GM21528 (cell line): ENCODE results near the gene SMTN.
"Not testable (repeated sequence)": the region's sequence is repeated elsewhere in the genome, so short reads cannot be mapped to it uniquely, and the experiment has no call there.

Experiments used
- ATAC-seq: cut with Tn5 transposase; IDR thresholded peaks from one replicate; pipeline ENCODE4 v1.9.1; 2021; ENCODE audit warnings: mild to moderate bottlenecking, moderate library complexity; ENCODE audit not compliant: unreplicated experiment, low FRiP score

SMTN gene

GRCh38 chr22:31089160-31090100 is 8.3 kb downstream of the SMTN start:
- no peak for ATAC-seq

- no peak for ATAC-seq
These were observed 9.3 kb downstream of the SMTN start for GRCh38 chr22:31090217-31091085.

- no peak for ATAC-seq
These were observed 10.2 kb downstream of the SMTN start for GRCh38 chr22:31091106-31091975.

GRCh38 chr22:31092161-31092560 is 11.0 kb downstream of the SMTN start:
- ATAC-seq = no peak

GRCh38 chr22:31093086-31093850 is 12.2 kb downstream of the SMTN start:
- no peak for ATAC-seq

GRCh38 chr22:31094021-31094551 is 13.0 kb downstream of the SMTN start:
- no peak for ATAC-seq

- no peak for ATAC-seq
These were observed 13.6 kb downstream of the SMTN start for GRCh38 chr22:31094741-31095140.

GRCh38 chr22:31095637-31096249 is 14.6 kb downstream of the SMTN start:
- ATAC-seq = no peak

- ATAC-seq = no peak
These were observed 15.7 kb downstream of the SMTN start for GRCh38 chr22:31096657-31097279.

GRCh38 chr22:31097539-31097938 is 16.4 kb downstream of the SMTN start:
- ATAC-seq = not testable (repeated sequence)

GRCh38 chr22:31097941-31098631 is 17.0 kb downstream of the SMTN start:
- ATAC-seq = no peak

GRCh38 chr22:31098632-31099110 is 17.6 kb downstream of the SMTN start:
- no peak for ATAC-seq

GRCh38 chr22:31099386-31099785 is 18.3 kb downstream of the SMTN start:
- no peak for ATAC-seq

GRCh38 chr22:31099841-31100761 is 19.0 kb downstream of the SMTN start:
- no peak for ATAC-seq

GRCh38 chr22:31100762-31101525 is 19.8 kb downstream of the SMTN start:
- no peak for ATAC-seq
